ENCODE results near the gene ADAMTS12. TPM values are rescaled to one million over a fixed set of nuclear protein-coding genes. Genes with fewer than 3 reads are reported as not detected.

Gene ADAMTS12
- total and polyA plus RNA-seq, 9 of the 15 experiments (the other 6 are each of a cell fraction or from before 2014, with no cell fraction given), result 0.11 TPM; not detected in 8

DNA sequence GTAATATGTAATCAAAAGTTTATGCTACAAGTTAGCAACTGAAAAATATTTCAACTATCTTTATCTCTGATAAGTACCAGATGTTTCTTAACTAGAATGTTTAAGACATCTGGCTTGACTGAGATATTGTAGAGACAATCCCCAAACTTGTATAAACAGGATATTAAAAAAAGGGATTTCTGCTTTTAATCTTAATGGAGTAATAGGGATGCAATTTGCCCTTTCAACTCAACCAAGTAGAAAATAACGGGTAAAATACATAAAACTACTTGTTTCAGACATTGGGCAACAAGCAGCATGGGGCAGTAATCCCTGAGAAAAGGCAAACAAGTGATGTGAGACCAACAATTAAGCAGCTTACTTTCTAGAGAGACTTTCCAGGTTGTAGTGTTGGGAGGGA is 9.4 kb upstream of the ADAMTS12 start:
- in situ Hi-C loops (cut with MboI), result no loop called here
- no peak for FAIRE-seq
- POLR2A ChIA-PET, result no interaction called here

More for the DNA sequence above, 9.4 kb upstream of the ADAMTS12 start:
- H3K9me3 ChIP-seq (replicated peaks; ENCODE audit: control insufficient read depth, insufficient read depth, low read depth, low read length), result no peaks in the 10 kb centered on the region
- no peaks in the 10 kb centered on the region for H4K20me1 ChIP-seq (replicated peaks; ENCODE audit: control insufficient read depth, insufficient read depth, low read length)
- no peaks in the 10 kb centered on the region for H3K36me3 ChIP-seq (ENCODE audit: control insufficient read depth, insufficient read depth, low read length)
- ATAC-seq (no peak), DNase-seq (ENCODE audit: extremely low read depth in 1 of 4, low spot score in 3 of 4) (no peak)
- 0% methylated on average over 1 of the region's 1 CpG for WGBS (ENCODE audit: insufficient coverage, low coverage, missing lambda C conversion rate)
- no peaks in the 10 kb centered on the region for H3K4me1 ChIP-seq (replicated peaks in 1 of 2; ENCODE audit: control insufficient read depth in 2 of 2, insufficient read depth in 2 of 2, low read length in 2 of 2)
- intact Hi-C loops (cut with micrococcal nuclease), result no loop called here
- no peak overlapping the region for H3K4me2 ChIP-seq (ENCODE audit: insufficient read depth, low read length)
- no peak overlapping the region for H3K9ac ChIP-seq (ENCODE audit: insufficient read depth in 1 of 2, low read depth in 2 of 2, low read length in 2 of 2)
- H3K79me2 ChIP-seq (ENCODE audit: control insufficient read depth, insufficient read depth, low read length), result no peaks in the 10 kb centered on the region
- BruUV-seq (replicated peaks), result no TSS peak
- no peak overlapping the region for H3K27ac ChIP-seq (ENCODE audit: extremely low read depth, low read depth, low read length)
- H3K4me3 ChIP-seq, result no peak overlapping the region
- H2AFZ ChIP-seq (ENCODE audit: low read depth, low read length), result no peak overlapping the region
- H3K27me3 ChIP-seq (ENCODE audit: control insufficient read depth in 2 of 2, insufficient read depth in 2 of 2, low read length in 2 of 2), result no peaks in the 10 kb centered on the region
- H3K9me1 ChIP-seq (ENCODE audit: control insufficient read depth, insufficient read depth, low read length), result no peaks in the 10 kb centered on the region
- CTCF ChIA-PET (ENCODE audit: low intra/inter-chr PET ratio), result no interaction called here
- TF ChIP-seq FIP1L1 (IDR thresholded peaks at IDR 0.05; ENCODE audit: low read depth, low read length, poor library complexity, severe bottlenecking) (no peak), KDM2B (CRISPR knock-in tag; IDR thresholded peaks at IDR 0.05) (no peak), NFIC (IDR thresholded peaks at IDR 0.05) (no peak), ZNF408 (CRISPR knock-in tag; IDR thresholded peaks at IDR 0.05; ENCODE audit: low read depth) (no peak), MCM2 (IDR thresholded peaks at IDR 0.05; ENCODE audit: low read depth) (no peak), XRCC3 (IDR thresholded peaks at IDR 0.05) (no peak), HDAC1 (IDR thresholded peaks at IDR 0.05) (no peak), ZEB2 (IDR thresholded peaks at IDR 0.05) (no peak)
- TF ChIP-seq, protein P1, sequence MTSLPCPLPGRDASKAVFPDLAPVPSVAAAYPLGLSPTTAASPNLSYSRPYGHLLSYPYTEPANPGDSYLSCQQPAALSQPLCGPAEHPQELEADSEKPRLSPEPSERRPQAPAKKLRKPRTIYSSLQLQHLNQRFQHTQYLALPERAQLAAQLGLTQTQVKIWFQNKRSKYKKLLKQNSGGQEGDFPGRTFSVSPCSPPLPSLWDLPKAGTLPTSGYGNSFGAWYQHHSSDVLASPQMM (CRISPR knock-in tag; IDR thresholded peaks at IDR 0.05), result no peak
- TF ChIP-seq, protein P2, sequence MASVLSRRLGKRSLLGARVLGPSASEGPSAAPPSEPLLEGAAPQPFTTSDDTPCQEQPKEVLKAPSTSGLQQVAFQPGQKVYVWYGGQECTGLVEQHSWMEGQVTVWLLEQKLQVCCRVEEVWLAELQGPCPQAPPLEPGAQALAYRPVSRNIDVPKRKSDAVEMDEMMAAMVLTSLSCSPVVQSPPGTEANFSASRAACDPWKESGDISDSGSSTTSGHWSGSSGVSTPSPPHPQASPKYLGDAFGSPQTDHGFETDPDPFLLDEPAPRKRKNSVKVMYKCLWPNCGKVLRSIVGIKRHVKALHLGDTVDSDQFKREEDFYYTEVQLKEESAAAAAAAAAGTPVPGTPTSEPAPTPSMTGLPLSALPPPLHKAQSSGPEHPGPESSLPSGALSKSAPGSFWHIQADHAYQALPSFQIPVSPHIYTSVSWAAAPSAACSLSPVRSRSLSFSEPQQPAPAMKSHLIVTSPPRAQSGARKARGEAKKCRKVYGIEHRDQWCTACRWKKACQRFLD (CRISPR knock-in tag; IDR thresholded peaks at IDR 0.05), result no peak
- TF ChIP-seq, protein P3, sequence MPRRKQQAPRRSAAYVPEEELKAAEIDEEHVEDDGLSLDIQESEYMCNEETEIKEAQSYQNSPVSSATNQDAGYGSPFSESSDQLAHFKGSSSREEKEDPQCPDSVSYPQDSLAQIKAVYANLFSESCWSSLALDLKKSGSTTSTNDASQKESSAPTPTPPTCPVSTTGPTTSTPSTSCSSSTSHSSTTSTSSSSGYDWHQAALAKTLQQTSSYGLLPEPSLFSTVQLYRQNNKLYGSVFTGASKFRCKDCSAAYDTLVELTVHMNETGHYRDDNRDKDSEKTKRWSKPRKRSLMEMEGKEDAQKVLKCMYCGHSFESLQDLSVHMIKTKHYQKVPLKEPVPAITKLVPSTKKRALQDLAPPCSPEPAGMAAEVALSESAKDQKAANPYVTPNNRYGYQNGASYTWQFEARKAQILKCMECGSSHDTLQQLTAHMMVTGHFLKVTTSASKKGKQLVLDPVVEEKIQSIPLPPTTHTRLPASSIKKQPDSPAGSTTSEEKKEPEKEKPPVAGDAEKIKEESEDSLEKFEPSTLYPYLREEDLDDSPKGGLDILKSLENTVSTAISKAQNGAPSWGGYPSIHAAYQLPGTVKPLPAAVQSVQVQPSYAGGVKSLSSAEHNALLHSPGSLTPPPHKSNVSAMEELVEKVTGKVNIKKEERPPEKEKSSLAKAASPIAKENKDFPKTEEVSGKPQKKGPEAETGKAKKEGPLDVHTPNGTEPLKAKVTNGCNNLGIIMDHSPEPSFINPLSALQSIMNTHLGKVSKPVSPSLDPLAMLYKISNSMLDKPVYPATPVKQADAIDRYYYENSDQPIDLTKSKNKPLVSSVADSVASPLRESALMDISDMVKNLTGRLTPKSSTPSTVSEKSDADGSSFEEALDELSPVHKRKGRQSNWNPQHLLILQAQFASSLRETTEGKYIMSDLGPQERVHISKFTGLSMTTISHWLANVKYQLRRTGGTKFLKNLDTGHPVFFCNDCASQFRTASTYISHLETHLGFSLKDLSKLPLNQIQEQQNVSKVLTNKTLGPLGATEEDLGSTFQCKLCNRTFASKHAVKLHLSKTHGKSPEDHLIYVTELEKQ (CRISPR knock-in tag; IDR thresholded peaks at IDR 0.05), result no peak
- TF ChIP-seq, protein P4, sequence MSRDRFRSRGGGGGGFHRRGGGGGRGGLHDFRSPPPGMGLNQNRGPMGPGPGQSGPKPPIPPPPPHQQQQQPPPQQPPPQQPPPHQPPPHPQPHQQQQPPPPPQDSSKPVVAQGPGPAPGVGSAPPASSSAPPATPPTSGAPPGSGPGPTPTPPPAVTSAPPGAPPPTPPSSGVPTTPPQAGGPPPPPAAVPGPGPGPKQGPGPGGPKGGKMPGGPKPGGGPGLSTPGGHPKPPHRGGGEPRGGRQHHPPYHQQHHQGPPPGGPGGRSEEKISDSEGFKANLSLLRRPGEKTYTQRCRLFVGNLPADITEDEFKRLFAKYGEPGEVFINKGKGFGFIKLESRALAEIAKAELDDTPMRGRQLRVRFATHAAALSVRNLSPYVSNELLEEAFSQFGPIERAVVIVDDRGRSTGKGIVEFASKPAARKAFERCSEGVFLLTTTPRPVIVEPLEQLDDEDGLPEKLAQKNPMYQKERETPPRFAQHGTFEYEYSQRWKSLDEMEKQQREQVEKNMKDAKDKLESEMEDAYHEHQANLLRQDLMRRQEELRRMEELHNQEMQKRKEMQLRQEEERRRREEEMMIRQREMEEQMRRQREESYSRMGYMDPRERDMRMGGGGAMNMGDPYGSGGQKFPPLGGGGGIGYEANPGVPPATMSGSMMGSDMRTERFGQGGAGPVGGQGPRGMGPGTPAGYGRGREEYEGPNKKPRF (IDR thresholded peaks at IDR 0.05; ENCODE audit: low read depth, low read length), result no peak
